Activated CD4-positive, alpha-beta T cell treated with anti-CD3 and anti-CD28 coated beads for 24 hours (primary cell): Measurements from ENCODE around the gene PNMA8C.

Experiments
- DNase-seq, 2 donors: peaks; one replicate each; pipeline ENCODE4 v3.0.0-alpha.2; 2020; ENCODE audit warnings: low read depth in 2 of 2

The PNMA8C gene

DNA sequence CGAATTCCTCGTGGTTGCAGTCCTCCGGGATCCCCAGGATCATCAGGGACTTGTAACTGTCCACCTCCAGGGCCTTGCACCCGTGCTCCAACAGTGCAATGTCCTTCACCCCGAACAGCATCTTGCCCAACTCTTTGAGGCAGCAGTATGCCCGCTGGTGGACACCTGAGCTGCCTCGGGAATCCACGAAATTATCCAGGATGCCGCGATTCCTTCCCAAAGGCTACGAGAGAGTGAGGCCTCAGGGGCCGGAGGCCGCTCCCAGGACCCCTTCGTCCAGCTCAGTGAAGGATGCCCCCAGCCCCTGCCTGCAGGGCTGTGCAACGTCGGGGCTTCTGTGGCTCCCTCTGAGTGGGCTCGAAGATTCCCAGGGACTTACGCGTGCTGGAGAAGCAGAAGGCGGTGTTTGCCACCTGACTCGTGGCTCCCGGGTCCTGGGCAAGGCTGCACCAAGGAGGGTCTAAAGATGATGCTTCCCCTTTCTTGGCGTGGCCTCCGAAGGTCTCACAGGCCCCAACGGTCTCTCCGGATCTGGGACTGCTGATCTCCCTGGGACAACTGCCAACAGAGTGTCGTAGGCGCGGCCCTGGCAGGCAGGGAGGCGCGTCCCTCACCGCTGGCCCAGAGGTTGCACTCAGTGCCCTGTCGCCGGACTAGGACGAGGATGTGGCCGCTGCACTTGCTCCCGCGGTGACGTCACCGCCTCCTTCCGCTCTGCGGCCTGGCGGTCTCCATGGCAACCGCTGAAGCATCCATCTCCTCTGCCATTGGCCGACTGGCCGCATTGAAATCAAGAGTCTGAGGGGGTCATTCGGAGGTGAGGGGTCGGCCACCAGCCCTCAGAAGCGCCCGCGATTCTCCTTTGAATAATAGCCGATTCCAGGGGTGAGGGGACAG is at the start of gene PNMA8C:
Gene PNMA8C, minus strand, starts transcription at position 698 of the 897 bp plus-strand sequence. Its CDS starts 577 bp downstream, at position 121.
- DNase-seq: peak in 1 of 2 donors; percentile 32

DNA sequence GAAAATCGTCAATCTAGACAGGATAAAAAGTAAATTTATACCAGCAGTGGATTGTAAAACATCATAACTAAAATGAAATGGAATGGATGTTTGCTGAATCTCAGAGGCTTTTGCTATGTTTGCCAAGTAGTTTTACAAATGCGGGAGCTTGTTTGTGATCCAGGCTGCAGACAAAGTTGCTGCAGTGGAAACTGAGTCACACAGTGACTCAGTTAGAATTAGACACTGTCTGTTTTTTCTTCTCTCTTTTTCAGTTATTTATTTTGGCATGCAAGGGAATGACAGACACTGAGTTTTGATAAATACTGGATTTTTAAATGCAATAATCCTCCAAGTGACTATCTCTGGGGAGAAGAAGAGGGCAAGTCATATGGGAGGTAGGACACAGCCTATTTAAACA is 47.2 kb upstream of the PNMA8C start:
- no peak for DNase-seq

DNA sequence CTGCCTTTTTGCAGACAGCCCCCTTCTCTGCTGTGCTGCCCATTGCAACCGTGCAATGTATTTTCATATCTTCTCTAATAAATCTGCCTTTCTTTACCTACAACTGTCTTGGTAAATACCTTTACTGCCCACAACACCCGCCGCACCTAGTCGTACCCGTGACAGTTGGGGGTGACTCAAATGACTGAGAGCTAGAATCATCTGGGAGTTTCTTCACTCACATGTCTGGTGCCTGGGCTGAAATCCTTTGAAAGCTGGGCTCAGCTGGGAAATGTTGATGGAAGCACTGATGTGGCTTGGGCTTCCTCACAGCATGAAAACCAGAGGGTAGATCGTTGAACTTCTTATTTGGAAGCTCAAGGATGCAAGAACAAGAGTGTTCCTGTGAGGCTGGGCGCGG is 45.5 kb upstream of the PNMA8C start:
- DNase-seq: no peak

DNA sequence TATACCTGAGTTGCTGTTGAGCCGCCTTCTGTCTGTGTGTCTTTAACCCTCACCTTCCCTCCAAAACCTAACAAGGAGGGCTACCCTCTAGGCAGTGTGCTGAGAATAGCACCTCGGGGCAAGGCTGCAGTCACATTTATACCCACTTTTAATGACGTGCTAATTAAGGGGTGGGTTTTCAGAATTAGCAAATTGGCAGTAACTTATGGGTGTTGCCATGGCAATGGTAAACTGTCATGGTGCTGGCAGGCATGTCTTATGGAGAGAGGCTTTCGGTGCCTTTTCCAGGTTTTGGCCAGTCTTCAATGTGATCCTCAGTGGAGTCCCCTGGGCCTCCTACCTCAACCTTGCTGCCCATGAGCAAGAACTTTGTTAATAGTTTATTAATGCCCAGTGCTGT is 43.9 kb upstream of the PNMA8C start:
- no peak for DNase-seq

DNA sequence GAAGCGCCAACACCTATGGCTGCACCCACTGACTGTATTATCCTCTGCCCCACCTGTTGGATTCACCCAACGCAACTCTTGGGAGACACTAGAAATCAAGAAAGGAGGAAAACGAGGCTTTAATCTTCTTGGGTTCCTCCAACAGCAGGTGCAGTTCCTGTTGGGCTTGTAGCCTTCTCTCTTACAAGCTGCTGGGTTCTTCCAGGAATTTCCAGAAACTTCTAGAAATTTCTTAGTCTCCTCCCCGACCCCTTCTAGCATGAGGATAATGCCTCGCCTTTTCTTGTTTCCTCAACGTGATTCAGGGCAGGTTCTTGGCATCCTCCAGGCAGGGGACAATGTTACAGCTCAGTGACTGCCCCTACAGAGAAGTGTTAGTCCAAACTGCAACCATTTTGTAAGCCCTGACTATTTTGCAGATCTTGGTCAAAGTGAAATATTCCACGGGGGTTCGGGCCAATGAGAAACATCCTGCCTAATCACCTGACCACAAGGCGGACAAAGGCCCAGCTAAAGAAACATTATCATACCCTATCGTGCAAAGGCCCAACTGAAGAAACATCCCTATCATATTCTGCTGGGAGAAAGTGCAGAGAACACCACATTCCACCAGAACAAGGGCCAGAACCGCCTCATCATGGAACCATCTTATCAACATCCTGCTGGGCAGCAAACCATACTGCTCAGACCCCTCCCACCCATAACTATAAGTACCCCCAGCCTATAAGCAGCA is 43.2 kb upstream of the PNMA8C start:
- no peak for DNase-seq

DNA sequence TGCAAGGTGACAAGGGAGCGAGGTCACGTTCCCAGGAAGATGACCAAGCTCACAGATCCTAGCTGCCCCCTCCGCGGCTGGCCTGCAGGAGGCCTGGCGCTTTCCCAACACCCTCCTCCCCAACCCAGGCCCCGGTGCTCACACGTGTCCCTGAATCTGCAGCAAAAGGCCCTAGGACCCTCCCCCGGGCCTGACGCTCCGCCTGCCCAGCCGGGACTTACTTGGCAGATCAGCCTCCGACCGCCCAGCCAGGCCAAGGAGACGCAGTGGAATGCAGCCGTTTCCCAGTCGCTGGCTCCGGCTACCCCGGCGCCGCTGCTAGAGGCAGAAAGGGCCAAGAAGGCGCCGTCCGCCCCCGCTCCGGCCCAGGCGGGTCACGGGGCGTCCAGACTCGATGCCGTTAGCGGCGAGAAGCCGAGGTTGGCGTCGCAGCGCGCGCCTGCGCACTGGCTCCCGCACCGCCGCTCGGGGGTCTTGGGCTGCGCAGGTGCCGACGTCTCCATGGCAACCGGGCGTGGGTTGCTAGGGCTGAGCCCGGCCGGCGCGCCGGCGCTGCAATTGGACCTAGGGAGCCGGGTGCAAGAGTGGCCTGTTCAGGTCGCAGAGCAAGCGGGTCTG is 42.5 kb upstream of the PNMA8C start, which contains the start of gene PNMA8A:
Gene PNMA8A, minus strand, starts transcription at position 448 of the 618 bp plus-strand sequence. CDS start 528 bp downstream, outside the sequence.
- DNase-seq: no peak

DNA sequence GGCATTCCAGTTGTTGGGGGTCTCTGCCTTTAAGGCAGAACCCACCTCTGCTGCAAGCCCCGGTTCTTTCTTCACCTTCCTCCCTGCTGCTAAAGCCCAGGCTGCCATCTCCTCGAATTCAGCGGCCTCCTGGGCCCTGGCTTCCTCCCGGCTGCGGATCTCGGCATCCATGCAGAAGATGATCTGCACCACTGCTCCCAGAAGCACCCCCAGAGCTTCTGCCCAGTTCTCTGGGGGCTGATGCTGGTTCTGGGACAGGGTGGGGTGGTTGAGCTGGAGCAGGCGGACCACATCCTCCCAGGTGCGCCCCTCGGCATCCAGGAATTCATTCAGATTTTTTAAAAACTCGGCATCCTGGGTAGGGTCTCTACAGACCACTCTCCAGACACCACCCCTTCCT is 41.6 kb upstream of the PNMA8C start:
- no peak for DNase-seq

DNA sequence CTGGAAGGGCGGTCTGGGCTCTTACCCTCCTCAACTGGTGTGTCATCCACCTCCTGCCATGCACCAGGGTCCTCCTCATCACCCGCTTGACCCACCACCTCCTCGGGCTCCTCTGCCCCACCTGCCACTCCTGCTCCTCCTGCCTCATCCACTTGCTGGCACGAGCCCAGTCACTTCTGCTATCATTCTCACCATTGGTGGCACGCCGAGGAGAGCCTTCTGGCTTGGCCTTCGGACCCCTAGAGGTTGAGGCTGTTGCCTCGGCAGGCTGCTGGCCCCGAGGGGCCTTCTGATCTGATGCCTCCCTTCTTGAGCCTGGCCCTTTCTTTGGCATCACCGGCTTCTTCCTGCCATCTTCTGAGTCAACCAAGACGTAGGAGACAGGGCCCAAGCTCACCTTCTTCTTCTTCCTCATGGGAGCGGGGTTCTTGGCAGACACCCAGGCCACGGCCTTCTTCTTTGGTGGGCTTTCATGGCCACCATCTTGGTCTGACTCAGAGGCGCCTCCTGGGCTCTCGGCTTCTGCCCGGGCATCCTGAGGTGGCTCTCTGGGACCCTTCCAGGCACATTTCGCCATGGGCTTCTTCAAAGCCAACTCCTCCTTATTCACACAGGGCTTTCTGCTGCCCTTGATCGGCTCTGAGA is 40.9 kb upstream of the PNMA8C start:
- no peak for DNase-seq

DNA sequence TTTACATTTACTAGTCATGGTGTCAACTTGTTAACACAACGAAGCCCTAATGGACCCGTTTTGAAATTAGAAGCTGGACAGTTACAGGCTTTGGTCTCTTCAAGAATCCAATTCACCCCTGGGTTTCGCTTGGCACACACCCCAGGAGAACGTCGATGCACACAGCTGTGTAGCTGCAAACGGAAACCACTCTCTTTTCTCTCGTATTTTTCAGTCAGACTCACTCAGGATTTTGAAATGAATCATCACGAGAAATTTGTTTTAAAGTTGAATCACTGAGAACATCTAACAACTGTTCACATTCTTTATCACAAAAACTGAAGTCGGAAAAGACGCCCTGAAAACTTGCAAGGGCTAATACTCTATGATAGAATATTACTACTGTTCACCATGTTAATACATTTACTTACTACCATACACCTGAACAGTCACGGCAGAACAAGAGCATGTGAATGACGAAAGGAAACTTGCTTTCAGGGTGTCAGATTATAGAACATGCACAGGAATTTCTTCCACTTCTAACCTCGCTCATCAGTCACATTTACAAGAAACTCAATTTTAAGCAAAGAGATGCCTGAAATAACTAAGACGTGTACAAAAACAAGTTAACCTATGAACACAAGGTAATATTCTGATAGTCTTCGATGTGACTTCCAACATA is 37.9 kb upstream of the PNMA8C start:
- no peak for DNase-seq

DNA sequence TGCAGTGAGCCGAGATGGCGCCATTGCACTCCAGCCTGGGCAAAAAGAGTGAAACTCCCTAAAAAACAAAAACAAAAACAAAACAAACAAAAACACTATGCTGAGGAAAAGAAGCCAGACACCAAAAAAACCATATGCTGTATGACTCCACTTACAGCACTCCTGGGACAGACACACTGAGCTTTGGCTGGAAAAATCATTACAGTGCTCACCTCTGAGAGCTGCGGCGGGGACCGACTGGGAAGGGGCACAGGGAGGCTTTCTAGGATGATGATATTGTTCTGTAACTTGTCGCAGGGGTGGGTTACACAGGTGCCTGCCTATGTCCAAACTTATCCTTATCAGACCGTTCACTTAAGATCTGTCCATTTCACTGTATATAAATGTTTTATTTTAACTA is 34.8 kb upstream of the PNMA8C start:
- no peak for DNase-seq

DNA sequence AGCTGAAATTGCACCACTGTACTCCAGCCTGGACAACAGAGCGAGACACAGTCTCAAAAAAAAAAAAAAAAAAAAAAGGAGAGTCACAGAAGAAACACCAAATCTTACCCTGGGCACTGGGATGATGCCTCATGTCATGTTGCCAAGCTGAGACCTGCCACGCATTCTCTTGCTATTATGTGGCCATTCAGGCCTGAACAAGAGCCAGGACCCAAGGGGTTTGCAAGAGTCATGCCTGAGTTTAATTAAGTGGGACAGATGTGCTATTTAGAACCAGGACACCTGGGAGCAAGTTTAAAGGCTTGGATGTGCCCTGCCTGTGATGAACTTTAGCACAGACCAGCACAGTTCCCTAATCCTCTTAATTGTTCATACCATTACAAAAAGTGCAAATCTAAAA is 32.8 kb upstream of the PNMA8C start:
- no peak for DNase-seq

DNA sequence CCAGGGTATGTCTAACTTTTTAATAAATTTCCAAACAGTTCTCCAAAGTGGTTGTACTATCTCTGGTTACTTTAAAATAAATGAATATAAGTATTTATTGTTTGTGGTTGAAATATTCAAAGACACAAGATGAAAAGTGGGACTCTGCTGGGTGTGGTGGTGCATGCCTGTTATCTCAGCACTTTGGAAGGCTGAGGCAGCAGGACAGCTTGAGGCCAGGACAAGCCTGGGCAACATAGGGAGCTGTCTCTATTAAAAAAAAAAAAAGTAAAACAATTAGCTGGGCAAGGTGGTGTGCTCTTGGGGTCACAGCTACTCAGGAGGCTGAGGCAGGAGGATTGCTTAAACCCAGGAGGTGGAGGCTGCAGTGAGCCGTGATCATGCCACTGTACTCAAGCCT is 32.2 kb upstream of the PNMA8C start:
- DNase-seq: no peak

DNA sequence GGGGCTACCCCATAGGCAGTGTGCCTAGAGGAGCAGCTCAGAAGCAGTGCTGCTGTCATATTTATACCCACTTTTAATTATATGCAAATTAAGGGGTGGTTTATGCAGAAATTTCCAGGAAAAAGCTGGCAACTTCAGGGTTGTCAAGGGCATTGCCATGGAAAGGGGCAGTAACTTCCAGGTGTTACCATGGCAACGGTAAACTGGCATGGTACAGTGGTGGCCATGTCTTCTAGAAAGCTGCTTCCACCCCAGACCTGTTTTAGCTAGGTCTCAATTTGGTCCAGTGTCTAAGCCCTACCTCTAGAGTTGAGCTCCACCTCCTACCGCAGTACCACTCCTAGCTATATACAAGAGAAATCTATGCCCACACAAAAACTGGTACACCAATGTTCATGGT is 31.3 kb upstream of the PNMA8C start:
- no peak for DNase-seq

DNA sequence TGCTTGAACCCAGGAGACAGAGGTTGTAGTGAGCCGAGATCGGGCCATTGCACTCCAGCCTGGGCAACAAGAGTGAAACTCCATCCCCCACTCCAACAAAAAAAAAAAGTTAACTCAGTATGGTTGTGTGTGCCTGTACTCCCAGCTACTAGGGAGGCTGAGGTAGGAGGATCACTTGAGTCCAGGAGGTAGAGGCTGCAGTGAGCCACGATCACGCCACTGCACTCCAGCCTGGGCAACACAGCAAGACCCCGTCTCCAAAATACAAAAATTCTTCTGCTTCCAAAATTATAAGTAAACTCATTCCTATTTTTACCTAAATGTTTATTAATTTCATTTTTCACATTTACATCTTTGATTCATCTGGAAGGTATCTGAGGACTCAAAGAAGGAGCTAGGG is 28.2 kb upstream of the PNMA8C start:
- DNase-seq: no peak

DNA sequence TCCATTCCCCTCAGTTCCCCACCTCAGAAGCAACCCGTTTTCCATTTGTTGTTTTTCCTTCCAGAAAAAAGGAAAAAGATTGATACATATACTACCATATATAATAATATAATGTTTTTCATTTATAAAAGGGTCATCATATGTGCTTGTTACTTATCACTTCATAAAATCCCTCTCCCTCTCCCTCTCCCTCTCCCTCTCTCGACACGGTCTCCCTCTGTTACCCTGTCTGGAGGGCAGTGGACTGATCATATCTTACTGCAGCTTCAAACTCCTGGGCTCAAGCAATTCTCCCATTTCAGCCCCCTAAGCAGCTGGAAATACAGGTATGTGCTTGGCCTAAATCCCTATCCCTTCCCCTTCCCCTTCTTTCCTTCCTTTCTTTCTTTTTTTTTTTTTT is 25.5 kb upstream of the PNMA8C start:
- DNase-seq: no peak

DNA sequence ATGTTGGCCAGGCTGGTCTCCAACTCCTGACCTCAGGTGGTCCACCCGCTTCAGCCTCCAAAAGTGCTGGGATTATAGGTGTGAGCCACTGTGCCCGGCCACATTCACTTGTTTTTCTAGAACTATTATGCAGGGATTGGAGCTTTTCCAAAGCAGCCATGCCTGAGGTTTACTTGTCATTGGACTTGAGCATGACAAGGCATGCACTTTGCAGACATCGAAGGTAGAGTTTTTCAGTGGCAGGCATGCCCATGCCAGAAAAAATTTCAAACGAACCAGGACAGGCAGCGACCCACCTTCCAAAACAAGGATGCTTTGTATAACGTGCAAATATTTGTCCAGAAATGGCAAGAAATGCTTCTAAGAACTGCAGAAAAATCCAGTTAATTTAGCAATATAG is 24.9 kb upstream of the PNMA8C start:
- DNase-seq: no peak

DNA sequence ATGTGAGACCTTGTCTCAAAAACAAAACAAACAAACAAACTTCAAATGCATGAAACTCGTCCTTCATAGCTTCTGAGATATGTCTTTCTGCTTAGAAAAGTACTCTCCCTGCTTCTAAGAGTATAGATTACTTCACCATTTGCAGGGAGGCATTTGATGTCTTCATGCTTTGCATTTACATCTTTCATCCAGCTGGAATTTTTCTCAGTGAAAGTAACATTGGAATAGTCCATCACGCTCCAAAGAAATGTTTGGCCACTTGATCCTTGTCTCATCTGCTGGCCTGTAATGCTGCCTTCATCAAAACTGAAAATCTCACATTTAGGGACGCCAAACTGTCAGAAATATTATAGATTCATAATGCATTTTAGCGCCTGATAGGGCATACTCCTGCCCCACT is 23.4 kb upstream of the PNMA8C start:
- DNase-seq: no peak

DNA sequence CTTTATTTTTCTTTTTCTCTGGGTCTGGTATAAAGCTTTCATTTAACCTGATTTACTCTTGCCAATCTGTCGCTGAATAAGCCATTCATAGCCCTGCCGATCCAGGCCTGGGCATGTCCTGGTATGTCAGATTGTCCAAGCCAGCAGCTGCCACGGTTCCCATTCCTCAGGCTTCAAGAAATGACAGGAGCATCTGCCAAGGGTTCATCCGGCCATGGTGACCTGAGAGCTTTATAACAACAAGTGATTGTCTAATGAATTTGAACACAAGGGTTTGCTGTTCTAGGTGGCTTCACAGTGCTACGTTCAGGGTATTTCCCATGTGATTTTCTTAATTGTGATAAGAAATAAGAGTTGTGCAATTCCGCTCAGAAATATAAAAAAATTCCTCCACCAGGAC is 22.6 kb upstream of the PNMA8C start:
- no peak for DNase-seq

DNA sequence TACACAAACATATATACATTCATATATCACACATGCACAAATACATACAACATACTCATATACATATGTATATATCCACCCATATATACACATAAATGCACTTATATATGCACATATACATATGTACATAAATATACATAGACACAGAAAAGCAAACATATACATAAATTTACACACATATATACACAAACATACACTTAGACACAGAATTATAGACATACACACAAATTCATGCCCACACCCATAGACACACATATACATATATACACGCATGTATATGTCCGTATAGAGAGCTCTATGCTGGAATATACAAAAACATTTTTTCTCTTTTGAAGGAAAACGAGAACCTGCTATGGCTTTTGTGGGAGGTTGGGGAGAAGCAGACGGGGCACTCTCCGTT is 22.0 kb upstream of the PNMA8C start:
- DNase-seq: no peak

DNA sequence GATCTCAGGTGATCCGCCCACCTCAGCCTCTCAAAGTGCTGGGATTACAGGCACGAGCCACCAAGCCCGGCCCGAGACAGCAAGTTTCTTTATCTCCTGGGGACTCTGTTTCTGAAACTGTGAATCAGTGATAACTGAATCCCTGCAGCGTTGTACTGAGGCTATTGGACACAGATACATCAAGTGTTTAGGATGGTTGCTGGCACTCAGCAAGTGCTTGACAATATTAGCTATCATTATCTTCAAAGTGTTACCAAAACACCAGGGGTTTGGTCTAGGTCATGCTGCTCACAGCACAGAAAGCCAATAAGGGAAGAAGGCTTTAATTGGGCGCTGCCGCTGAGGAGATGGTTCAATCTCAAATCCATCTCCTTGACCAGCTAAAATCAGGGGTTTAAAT is 20.5 kb upstream of the PNMA8C start:
- DNase-seq: no peak

DNA sequence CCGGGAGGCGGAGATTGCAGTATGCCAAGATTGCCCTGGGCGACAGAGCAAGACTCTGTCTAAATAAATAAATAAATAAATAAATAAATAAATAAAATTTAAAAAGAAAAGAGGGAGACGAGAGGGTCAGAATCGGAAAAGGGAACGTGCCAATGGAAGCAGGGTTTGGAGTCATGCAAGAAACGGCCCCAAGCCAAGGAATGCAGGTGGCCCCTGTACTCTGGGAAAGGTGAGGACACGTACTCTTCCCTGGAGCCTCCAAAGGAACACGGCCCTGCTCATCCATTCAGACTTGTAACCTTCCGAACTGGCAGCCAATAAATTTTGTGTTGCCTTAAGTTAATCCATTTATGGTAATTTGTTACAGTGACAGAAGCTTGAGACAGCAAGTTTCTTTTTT is 19.9 kb upstream of the PNMA8C start:
- DNase-seq: no peak

DNA sequence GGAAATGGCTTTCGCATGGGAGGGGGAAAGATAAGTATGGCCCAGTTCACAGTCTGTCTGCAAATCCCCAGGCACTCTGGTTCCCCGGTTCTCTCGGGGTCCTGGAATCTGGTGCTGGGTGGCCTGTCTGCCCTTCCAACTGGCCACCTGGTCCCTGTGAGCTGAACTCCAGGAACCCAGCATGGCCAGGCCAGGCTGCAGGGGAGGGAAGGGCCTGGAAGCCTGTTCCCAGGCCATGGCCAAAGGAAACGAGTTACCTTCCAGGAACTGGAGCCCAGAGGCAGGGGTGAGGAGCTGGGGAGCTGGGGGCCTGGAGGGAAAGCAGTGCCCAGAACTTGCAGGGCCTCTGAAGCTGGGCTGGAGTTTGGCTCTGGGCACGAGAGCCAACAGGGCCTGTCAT is 19.1 kb upstream of the PNMA8C start:
- no peak for DNase-seq
